Transverse colon (tissue), 4 donors: ENCODE results near the gene ABCG8.

Source experiments
- CTCF ChIP-seq, 5 experiments: fragments of 200-600 bp in 3 of 5; fragments of 450-650 bp in 2 of 5; sonication (generic) in 3 of 5; IDR thresholded peaks; 1 replicate in 2 of 5; 2 replicates in 3 of 5; pipeline ENCODE4 v1.5.1; 2016 to 2017; ENCODE audit warnings: antibody characterized with exemption in 5 of 5, inconsistent platforms in 3 of 5, mild to moderate bottlenecking in 2 of 5, moderate library complexity in 1 of 5
- POLR2A ChIP-seq: fragments of 450-650 bp; IDR thresholded peaks from one replicate; pipeline ENCODE4 v1.6.1; 2016; ENCODE audit warnings: antibody characterized with exemption, mild to moderate bottlenecking, moderate library complexity
- POLR2AphosphoS5 ChIP-seq, 3 donors: sonication (generic); formaldehyde crosslinking; IDR thresholded peaks; one replicate each; pipeline ENCODE4 v1.6.1; 2016; ENCODE audit warnings: antibody characterized with exemption in 3 of 3

GRCh38 chr2:43889416-43889815 lies 50.6 kb downstream of the ABCG8 start:
- TF ChIP-seq CTCF (IDR thresholded peaks at IDR 0.05) (no peak), POLR2A (no peak), POLR2AphosphoS5 (IDR thresholded peaks at IDR 0.05) (no peak)
